Thoracic aorta (tissue), 2 donors: ENCODE results near the gene NNMT. TPM values are rescaled to one million over a fixed set of nuclear protein-coding genes. Genes with fewer than 3 reads are reported as not detected.

Experiments used
- ATAC-seq: fragments of 150-250 bp; one replicate; pipeline ENCODE4 v1.8.0; 2017; ENCODE audit warnings: low read depth; ENCODE audit not compliant: insufficient number of reproducible peaks, low FRiP score
- DNase-seq: peaks from one replicate; pipeline ENCODE4 v3.0.0-alpha.2; 2020; ENCODE audit warnings: low spot score
- H3K27ac ChIP-seq, 2 donors: fragments of 200-600 bp; sonication (generic); 1 replicate in 1 of 2; 2 replicates in 1 of 2; pipeline ENCODE4 v1.5.1; 2016; ENCODE audit warnings: mild to moderate bottlenecking in 2 of 2, moderate library complexity in 2 of 2
- H3K27me3 ChIP-seq: fragments of 200-600 bp; sonication (generic); replicated peaks from 2 replicates; pipeline ENCODE4 v1.6.0; 2016; ENCODE audit warnings: mild to moderate bottlenecking; ENCODE audit not compliant: insufficient read depth
- H3K36me3 ChIP-seq: fragments of 200-600 bp; sonication (generic); one replicate; pipeline ENCODE4 v1.5.1; 2016
- H3K4me1 ChIP-seq, 2 donors: fragments of 200-600 bp; sonication (generic); 1 replicate in 1 of 2; 2 replicates in 1 of 2; pipeline versions ENCODE4 v1.5.1 to v1.6.0; 2016; ENCODE audit warnings: low read depth in 2 of 2, mild to moderate bottlenecking in 1 of 2; ENCODE audit not compliant: control insufficient read depth in 1 of 2
- H3K4me3 ChIP-seq: fragments of 200-600 bp; sonication (generic); 2 replicates; pipeline ENCODE4 v1.5.1; 2016; ENCODE audit warnings: mild to moderate bottlenecking
- H3K9me3 ChIP-seq: fragments of 200-600 bp; sonication (generic); 2 replicates; pipeline ENCODE4 v1.5.1; 2016
- CTCF ChIP-seq: fragments of 200-600 bp; sonication (generic); IDR thresholded peaks from one replicate; pipeline ENCODE4 v1.5.1; 2019; ENCODE audit warnings: antibody characterized with exemption
- total RNA-seq, 2 donors: library from RNA; depleted of rRNA; stranded (reverse); fragments of >200 nt; gene quantifications; one replicate each; pipeline versions ENCODE4 v1.1.0 to v1.2.3, GENCODE V29; 2016

NNMT gene
- total RNA-seq, 2 donors from 2014 or later = 583 to 1,213 TPM

DNA sequence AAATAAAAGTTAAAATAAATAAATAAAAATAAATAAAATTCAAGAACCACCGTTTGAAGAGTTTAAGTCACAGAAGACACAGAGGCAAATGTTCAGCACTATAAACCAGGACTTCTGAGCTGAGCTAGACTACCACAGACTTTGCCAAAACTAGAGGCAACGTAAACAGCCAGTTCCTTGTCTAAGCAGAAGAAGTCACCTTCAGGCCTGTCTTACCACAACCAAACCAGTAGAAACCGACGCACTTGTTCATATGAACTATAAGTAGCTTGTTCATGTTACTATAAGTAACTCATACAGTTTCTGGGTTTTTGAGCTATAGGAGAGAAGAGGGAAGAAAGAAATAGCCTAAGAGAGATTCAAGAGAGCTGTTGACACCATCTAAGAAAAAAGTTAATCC, 48.3 kb downstream of the NNMT start:
- Histone ChIP-seq H3K27ac (no peak overlapping the region), H3K4me1 (peaks cover 0 to 7% of the 10 kb centered on the region in 2 donors), H3K4me3 (no peak overlapping the region), H3K9me3 (no peaks in the 10 kb centered on the region), H3K27me3 (no peaks in the 10 kb centered on the region), H3K36me3 (no peaks in the 10 kb centered on the region)
- no peak for ATAC-seq
- no peak for DNase-seq
- no peak for TF ChIP-seq CTCF

- Histone ChIP-seq H3K4me1 (peaks cover 0 to 3% of the 10 kb centered on the region in 2 donors), H3K27ac (no peak overlapping the region), H3K27me3 (no peaks in the 10 kb centered on the region), H3K9me3 (no peaks in the 10 kb centered on the region), H3K36me3 (no peaks in the 10 kb centered on the region), H3K4me3 (no peak overlapping the region)
- ATAC-seq (no peak), DNase-seq (no peak)
- TF ChIP-seq CTCF = no peak
Measured at GRCh38 chr11:114345575-114346222, 49.5 kb downstream of the NNMT start.

DNA sequence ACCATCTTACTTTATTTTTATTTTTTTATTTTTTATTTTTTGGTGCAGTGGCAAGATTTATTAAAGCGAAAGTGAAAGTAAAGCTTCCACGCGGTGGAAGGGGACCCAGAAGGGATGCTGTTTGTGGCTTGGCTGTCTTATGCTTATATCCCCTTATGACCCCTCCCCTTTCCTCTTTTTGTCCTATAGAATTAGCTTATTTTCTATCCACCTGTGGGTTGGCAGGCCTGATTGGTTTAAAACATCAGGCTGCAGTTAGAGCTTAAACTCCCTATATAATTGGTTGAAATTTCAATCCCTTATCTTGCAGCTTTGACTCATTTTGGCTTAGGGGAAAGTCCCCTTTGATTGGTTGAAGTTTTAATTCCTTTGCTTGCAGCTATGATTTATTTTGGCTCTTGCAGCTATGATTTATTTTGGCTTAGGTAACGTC, 50.5 kb downstream of the NNMT start:
- no peaks in the 10 kb centered on the region for H3K27me3 ChIP-seq
- no peaks in the 10 kb centered on the region for H3K36me3 ChIP-seq
- DNase-seq (no peak), ATAC-seq (no peak)
- no peak for TF ChIP-seq CTCF
- no peaks in the 10 kb centered on the region for H3K4me1 ChIP-seq
- H3K9me3 ChIP-seq = no peaks in the 10 kb centered on the region
- no peak overlapping the region for H3K27ac ChIP-seq
- H3K4me3 ChIP-seq = no peak overlapping the region

GRCh38 chr11:114348200-114349191, 52.3 kb downstream of the NNMT start:
- Histone ChIP-seq H3K36me3 (no peaks in the 10 kb centered on the region), H3K27ac (no peak overlapping the region), H3K4me3 (no peak overlapping the region), H3K9me3 (no peaks in the 10 kb centered on the region), H3K27me3 (no peaks in the 10 kb centered on the region), H3K4me1 (no peaks in the 10 kb centered on the region)
- peak; percentile 74 for ATAC-seq
- no peak for DNase-seq
- TF ChIP-seq CTCF = peak; percentile 39

DNA sequence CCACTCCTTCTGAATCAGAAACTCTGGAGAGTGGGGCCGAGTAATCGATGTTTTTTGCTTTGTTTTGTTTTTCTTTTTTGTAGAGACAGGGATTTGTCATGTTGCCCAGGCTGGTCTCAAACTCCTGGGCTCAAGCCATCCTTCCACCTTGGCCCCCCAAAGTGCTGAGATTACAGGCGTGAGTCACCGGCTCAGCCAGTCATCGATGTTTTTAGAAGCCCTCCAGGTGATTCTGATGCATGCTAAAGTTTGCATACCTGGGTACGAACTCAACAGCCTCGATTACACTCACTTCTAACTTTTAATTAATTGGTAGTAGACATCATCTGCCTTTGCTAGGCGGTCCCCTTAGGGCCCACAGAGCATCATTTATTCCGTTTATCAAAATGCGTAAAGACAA, 53.8 kb downstream of the NNMT start:
- no peak for ATAC-seq

More for the DNA sequence above, 53.8 kb downstream of the NNMT start:
- no peaks in the 10 kb centered on the region for H3K9me3 ChIP-seq
- DNase-seq = no peak
- no peaks in the 10 kb centered on the region for H3K27me3 ChIP-seq
- no peaks in the 10 kb centered on the region for H3K4me1 ChIP-seq
- H3K27ac ChIP-seq = no peak overlapping the region
- no peaks in the 10 kb centered on the region for H3K36me3 ChIP-seq
- no peak for TF ChIP-seq CTCF
- no peak overlapping the region for H3K4me3 ChIP-seq
